Psoas muscle (tissue), 8 donors: ENCODE results near the gene TMEM74B. TPM values are rescaled to one million over a fixed set of nuclear protein-coding genes. Genes with fewer than 3 reads are reported as not detected.

Experiments used
- ATAC-seq, 4 donors: fragments of 200-7000 bp; cut with Tn5 transposase; one replicate each; pipeline ENCODE4 v1.9.1; 2020; ENCODE audit warnings: moderate library complexity in 3 of 4, mild to moderate bottlenecking in 2 of 4
- DNase-seq, 2 donors: peaks; one replicate each; pipeline ENCODE4 v3.0.0-alpha.2; 2020
- H3K27ac ChIP-seq: fragments of 200-600 bp; one replicate; pipeline ENCODE4 v1.8.0; 2022
- H3K27me3 ChIP-seq, 3 donors: fragments of 200-600 bp in 1 of 3; one replicate each; pipeline versions ENCODE4 v1.6.1 to v1.8.0; 2013 to 2022; ENCODE audit warnings: low read length in 2 of 3, mild to moderate bottlenecking in 2 of 3, moderate library complexity in 1 of 3; ENCODE audit not compliant: insufficient read depth in 3 of 3
- H3K36me3 ChIP-seq, 2 donors: fragments of 200-600 bp in 1 of 2; one replicate each; pipeline versions ENCODE4 v1.6.1 to v1.8.0; 2013 to 2022; ENCODE audit warnings: low read depth in 1 of 2, mild to moderate bottlenecking in 1 of 2, moderate library complexity in 1 of 2; ENCODE audit not compliant: insufficient read depth in 1 of 2
- H3K4me1 ChIP-seq: fragments of 200-600 bp; one replicate; pipeline ENCODE4 v1.8.0; 2022
- H3K4me3 ChIP-seq: fragments of 200-600 bp; one replicate; pipeline ENCODE4 v1.8.0; 2022; ENCODE audit warnings: mild to moderate bottlenecking
- H3K9me3 ChIP-seq: fragments of 200-600 bp; one replicate; pipeline ENCODE4 v1.8.0; 2022
- whole genome bisulfite sequencing, 3 donors: extraction: QIAGEN DNeasy Blood & Tissue Kit; methylation state at CpG; one replicate each; pipeline versions ENCODE4 v1.1.6 to v1.1.7; 2013; 5-methylcytosine and 5-hydroxymethylcytosine counted together
- intact Hi-C, 2 donors: fragments of 100-400 bp; cut with DNase I; formaldehyde crosslinking; loops; one replicate each; pipeline versions ENCODE4 v1.11.0 to v1.14.2; 2022
- polyA plus RNA-seq, 3 donors: library from polyadenylated mRNA; stranded (reverse); fragments of 200-250 nt; gene quantifications; one replicate each; pipeline ENCODE4 v1.2.3, GENCODE V29; 2013
- total RNA-seq, 4 donors: library from RNA; stranded (reverse); fragmentation: NEBNext Ultra II Directional in 2 of 4; extraction: Animal tissue kit (Norgen Biotek cat#: 25700) in 2 of 4; gene quantifications; one replicate each; pipeline versions ENCODE4 v1.2.1 to v1.2.4, GENCODE V29; 2021 to 2023
- TF ChIP-seq, protein P1 (sequence below): fragments of 200-600 bp; IDR thresholded peaks from one replicate; pipeline ENCODE4 v1.8.0; 2022; ENCODE audit warnings: antibody characterized with exemption
- donor health status: healthy with polysubstance abuse.
- donor health status: DM: no; HTN: no; CAD: no; lungs with moderate emphysema.
- donor health status: Bipolar disorder and iron deficiency.
- donor health status: healthy.
- donor health status: DM: yes; HTN: yes; CAD: no.
- donor health status: DM: no; HTN: no; CAD: no.
- donor health status: DM: no; HTN: no; CAD: no.
- donor health status: DM: yes; HTN: yes; CAD: no.

TMEM74B gene
- total and polyA plus RNA-seq, 7 donors: 0.22 to 2.1 (median 0.67) TPM

DNA sequence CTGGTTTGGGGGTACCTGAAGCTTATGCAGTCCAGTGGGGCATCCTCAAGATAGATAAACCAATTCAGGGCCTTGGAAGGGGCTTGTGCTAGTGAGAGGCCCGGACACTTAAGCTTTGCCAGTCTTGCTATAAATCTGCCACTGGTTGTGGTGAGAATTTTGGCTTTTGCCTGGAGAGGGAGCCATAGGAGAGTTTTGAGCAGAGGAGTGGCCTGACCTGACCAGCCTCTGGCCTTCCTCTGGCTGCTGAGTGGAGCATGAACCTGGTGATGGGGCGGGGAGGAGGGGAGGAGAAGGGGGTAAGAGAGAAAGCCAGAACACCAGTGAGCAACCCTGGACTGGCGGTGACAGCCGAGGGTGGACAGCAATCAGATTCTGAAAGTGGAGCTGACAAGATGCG, 7.1 kb downstream of the TMEM74B start:
- H3K9me3 ChIP-seq: no peaks in the 10 kb centered on the region
- intact Hi-C loops: no loop called here
- WGBS, 3 donors: 77 to 83% (median 82%) methylated on average over 5 of the region's 5 CpGs
- DNase-seq: no peak
- TF ChIP-seq, protein P1, sequence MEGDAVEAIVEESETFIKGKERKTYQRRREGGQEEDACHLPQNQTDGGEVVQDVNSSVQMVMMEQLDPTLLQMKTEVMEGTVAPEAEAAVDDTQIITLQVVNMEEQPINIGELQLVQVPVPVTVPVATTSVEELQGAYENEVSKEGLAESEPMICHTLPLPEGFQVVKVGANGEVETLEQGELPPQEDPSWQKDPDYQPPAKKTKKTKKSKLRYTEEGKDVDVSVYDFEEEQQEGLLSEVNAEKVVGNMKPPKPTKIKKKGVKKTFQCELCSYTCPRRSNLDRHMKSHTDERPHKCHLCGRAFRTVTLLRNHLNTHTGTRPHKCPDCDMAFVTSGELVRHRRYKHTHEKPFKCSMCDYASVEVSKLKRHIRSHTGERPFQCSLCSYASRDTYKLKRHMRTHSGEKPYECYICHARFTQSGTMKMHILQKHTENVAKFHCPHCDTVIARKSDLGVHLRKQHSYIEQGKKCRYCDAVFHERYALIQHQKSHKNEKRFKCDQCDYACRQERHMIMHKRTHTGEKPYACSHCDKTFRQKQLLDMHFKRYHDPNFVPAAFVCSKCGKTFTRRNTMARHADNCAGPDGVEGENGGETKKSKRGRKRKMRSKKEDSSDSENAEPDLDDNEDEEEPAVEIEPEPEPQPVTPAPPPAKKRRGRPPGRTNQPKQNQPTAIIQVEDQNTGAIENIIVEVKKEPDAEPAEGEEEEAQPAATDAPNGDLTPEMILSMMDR: no peak
- peaks cover 0 to 38% of the 10 kb centered on the region in 2 donors for H3K36me3 ChIP-seq
- H3K4me1 ChIP-seq: no peaks in the 10 kb centered on the region
- no peaks in the 10 kb centered on the region for H3K27me3 ChIP-seq
- no peak overlapping the region for H3K4me3 ChIP-seq
- ATAC-seq: no peak
- no peak overlapping the region for H3K27ac ChIP-seq

DNA sequence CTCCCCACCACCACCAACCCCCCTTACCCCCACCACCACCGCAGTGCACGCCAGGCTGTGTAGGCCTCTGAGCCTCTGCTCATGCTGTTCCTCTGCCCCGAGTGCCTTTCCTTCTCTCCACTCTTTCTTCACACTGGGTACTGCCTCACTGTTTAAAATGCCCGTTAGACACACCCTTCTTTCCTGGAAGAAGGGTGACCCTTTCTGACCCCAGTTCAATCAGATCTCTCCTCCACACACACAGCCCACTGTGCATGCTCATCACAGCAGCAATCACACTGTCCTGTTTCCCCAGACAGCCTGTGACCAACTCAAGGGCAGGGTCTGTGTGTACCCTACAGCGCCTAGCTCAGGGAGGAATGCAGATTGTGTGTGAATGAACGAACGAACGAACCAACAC, 10.0 kb downstream of the TMEM74B start:
- H3K27ac ChIP-seq: no peak overlapping the region
- H3K4me1 ChIP-seq: no peaks in the 10 kb centered on the region
- TF ChIP-seq, protein P1: no peak
- no peaks in the 10 kb centered on the region for H3K27me3 ChIP-seq
- intact Hi-C loops: no loop called here
- ATAC-seq (no peak), DNase-seq (no peak)
- no peak overlapping the region for H3K4me3 ChIP-seq
- 80 to 92% (median 88%) methylated on average over 6 to 8 of the region's 8 CpGs for WGBS, 3 donors
- no peaks in the 10 kb centered on the region for H3K9me3 ChIP-seq
- H3K36me3 ChIP-seq: peaks cover 4 to 60% of the 10 kb centered on the region in 2 donors

DNA sequence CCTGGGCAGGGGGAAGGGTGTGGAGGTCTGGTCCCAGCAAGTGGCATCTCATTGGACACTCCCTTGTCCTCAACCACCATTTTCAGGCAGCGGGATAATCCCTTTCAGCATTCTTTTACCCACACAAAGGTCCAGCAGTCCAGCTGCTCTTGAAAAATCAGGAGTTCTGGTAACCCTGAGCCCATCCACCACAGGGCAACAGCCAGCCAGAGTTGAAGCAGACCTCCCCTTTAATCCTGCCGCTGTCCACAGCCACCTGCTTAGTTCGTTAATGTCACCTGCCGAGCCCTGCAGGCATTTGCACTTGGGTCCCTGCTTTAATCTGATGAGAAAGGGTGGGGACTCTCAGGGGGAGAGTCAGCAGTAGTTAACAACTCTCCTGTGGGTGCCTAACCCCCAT, 11.1 kb downstream of the TMEM74B start:
- no peak overlapping the region for H3K4me3 ChIP-seq
- intact Hi-C loops: no loop called here
- H3K36me3 ChIP-seq: peaks cover 9 to 71% of the 10 kb centered on the region in 2 donors
- ATAC-seq: no peak
- H3K4me1 ChIP-seq: no peaks in the 10 kb centered on the region
- WGBS, 3 donors: 48 to 69% (median 62%) methylated on average over 4 of the region's 4 CpGs
- H3K27ac ChIP-seq: no peak overlapping the region
- no peaks in the 10 kb centered on the region for H3K9me3 ChIP-seq
- DNase-seq: no peak
- H3K27me3 ChIP-seq: no peaks in the 10 kb centered on the region
- TF ChIP-seq, protein P1: no peak

DNA sequence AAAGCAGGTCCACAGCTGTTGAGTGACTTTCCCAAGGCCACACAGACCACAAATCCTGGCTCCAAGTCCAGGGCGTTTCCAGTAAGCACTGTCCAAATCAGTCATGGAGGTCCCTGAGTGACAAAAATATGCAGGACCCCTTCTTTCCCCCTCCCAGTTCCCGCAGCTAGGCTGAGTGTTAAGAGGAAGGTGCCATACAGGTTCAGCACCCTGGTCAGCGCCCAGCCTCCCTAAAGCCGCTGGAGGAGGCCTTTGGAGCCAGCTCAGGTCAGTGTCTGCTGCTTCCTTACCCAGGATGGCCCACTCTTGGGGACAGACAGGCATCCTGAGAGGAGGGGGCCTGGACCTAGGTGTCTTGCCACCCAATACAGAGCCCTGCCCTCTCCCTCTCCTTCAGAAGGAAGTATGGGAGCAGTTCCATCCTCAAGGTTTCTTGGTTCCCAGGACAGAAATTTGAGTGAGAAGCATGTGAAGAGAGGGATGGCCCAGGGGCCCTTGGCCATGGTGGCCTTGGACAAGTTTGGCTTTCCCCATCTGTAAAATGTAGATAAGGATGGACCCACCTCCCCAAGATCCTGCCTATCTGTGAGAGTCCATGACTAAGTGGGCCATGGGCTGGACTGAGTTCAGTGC, 13.2 kb downstream of the TMEM74B start:
- H3K9me3 ChIP-seq: no peaks in the 10 kb centered on the region
- no peaks in the 10 kb centered on the region for H3K4me1 ChIP-seq
- ATAC-seq: no peak
- no peak overlapping the region for H3K4me3 ChIP-seq
- WGBS, 3 donors: 49 to 56% (median 55%) methylated on average over 4 of the region's 4 CpGs
- DNase-seq: no peak
- H3K27me3 ChIP-seq: no peaks in the 10 kb centered on the region
- H3K27ac ChIP-seq: no peak overlapping the region
- intact Hi-C loops: no loop called here
- TF ChIP-seq, protein P1: no peak
- H3K36me3 ChIP-seq: peaks cover 12 to 92% of the 10 kb centered on the region in 2 donors

DNA sequence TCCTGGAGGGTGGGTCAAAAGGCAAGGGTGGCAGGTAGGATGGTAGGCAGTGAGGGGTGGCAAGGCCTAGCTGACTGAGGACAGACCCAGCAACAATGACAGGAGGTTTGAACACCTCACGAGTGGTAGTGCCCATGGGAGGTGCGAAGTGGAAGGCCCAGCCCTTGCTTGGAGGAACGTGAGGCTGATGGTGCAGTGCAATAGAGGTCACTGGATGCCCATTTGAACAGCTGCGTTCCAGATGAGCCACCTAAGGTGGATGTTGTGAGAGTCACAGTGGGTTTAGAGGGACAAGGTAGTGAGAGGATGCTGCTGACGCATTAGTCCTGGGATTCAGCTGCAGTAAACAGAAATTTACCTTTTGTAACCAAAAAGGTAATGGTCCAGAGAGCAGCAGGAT, 15.6 kb downstream of the TMEM74B start:
- no peak overlapping the region for H3K4me3 ChIP-seq
- intact Hi-C loops: no loop called here
- DNase-seq (no peak), ATAC-seq (no peak)
- peaks cover 19 to 97% of the 10 kb centered on the region in 2 donors for H3K36me3 ChIP-seq
- H3K9me3 ChIP-seq: no peaks in the 10 kb centered on the region
- H3K27me3 ChIP-seq: no peaks in the 10 kb centered on the region
- no peaks in the 10 kb centered on the region for H3K4me1 ChIP-seq
- 92 to 96% (median 93%) methylated on average over 5 of the region's 5 CpGs for WGBS, 3 donors
- TF ChIP-seq, protein P1: no peak
- H3K27ac ChIP-seq: no peak overlapping the region
